Midbrain (tissue), 1 donor: ENCODE data around the gene XDH.

Experiments
- DNase-seq: peaks from one replicate; lab custom pipeline; 2025; lab: John Stamatoyannopoulos, UW

XDH gene

DNA sequence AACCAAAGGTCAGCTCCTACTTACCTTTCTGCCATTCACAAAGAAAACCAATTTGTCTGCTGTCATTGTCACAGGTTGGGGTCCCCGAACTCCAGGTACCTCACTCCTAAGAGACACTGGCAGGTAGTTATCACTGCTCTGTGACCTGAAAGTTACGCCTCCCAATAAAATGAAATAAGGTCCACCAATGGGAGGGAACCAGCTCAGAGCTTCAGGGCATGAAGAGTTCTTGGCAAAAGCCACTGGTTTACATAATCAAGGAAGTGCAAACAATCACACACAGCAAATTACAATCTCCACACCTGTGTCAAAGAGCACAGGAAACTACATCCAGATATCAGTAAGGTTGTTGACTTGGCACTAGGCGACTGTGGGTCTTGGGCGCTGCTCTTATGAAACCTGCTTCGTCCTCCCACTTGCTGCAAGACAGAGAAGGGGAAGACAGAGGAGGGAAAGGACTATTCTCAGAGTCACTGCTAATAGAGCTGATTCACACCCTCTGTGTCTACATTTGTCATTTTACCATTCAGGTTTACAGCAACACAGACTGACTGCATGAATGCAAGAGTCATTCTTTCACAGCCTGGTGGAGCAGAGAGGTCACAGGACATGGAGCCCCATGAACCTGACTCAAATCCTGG is at the start of gene XDH:
TSS of gene XDH (minus strand) at position 142 of the 641 bp plus-strand sequence. CDS start at position 66, 76 bp downstream.
- DNase-seq, result no peak

DNA sequence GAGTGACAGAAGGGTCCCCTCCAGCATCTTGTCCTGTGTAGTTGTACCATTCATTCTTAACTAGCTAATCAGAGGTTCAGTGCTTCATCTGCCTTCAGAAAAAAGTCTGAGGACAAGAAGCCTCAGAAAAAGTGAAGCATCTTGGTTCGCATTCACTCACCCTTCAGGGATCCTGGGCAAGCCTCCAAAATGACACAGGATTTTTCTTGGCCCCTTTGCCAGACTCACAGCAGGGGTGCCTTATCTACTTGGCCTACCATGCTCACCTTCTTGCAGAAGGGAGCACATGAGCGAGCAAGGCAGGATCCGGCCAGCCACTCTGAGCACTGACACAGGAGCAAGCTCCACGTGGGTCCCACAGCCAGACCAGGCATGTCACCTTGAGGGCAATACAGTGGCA is 43.1 kb upstream of the XDH start:
- DNase-seq, result no peak

DNA sequence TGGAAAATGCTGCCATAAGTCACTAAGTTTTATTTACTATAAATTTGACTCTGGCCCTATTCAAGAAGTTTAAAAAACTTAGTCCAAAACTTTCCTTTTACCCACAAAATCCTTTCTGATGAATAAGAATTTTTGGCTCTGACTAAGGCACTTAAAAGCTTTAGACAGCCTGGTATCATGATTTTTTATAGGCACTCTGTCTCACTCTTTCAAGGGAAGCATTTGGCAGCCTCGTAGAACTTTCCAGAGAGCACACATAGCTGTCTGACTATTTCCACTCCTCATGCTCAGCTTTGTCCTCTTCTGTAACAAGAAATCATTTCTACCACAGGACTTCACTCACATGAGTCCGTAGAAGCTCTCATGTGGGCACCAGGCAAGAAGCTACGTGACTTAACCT is 32.3 kb upstream of the XDH start:
- DNase-seq, result no peak

DNA sequence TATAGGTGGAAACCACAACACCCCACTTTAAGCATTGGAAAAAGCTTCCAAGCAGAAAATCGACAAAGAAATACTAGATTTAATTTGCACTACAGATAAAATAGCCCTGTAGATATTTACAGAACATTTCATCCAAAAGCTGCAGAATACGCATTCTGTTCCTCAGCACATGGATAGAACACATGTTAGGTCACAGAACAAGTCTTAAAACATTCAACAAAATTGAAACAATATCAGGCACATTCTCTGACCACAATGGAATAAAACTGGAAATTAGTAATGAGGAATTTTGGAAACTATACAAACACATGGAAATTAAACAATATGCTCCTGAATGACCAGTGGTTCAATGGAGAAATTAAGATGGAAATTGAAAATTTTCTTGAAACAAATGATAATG is 27.8 kb upstream of the XDH start:
- no peak for DNase-seq

DNA sequence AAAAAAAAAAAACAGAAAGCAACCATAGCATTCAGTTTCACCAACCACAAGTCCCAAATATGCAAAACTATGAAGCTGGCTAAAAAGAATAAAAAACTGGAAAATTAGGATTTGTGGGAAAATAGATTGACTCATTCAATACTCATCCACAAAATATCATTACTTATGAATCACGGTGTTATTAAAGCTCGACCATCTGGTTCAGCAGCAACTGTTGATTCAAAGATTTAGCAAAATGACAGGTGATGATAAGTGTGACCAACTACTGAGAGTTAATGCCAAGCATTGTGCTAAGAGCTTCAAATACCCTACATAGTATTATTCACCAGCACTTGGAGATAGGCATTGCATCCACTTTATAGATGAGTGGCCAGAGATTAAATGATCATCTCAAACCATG is 26.2 kb upstream of the XDH start:
- no peak for DNase-seq

DNA sequence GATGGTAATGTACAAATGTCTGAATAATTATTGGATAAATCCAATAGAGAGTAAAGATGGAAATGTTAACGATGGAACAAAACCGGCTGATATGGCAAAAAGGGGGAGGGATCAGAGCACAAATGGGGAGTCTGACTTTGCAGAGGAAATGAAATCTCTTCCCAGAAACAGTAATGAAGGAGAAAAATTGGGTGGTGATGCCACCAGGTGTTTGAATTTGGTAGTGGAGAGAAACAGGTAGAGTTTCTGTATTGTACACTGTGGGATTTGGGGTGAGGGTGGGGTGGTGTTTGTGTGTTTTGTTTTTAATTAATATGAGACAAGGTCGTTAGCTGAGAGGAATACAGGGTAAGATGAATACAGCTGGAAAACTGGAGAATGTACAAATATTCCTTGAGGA is 20.4 kb upstream of the XDH start:
- DNase-seq, result no peak

DNA sequence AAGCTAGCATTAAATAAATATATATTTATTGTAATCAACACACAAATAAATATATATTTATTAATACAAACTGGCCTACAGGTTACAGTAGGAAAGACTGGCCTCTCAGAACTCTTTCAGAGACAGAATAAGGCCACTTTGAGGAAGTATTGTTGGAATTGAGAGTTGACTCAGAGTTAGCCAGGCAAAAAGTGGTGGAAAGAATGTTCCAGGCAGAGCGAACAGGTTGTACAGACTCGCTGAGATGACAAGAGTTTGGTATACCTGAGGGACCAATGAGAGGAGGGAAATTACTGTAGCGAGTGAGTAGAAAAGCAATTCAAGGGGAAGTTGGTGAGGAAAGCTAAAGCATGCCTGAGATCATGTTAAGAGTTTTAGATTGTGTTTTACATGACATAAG is 19.0 kb upstream of the XDH start:
- no peak for DNase-seq

DNA sequence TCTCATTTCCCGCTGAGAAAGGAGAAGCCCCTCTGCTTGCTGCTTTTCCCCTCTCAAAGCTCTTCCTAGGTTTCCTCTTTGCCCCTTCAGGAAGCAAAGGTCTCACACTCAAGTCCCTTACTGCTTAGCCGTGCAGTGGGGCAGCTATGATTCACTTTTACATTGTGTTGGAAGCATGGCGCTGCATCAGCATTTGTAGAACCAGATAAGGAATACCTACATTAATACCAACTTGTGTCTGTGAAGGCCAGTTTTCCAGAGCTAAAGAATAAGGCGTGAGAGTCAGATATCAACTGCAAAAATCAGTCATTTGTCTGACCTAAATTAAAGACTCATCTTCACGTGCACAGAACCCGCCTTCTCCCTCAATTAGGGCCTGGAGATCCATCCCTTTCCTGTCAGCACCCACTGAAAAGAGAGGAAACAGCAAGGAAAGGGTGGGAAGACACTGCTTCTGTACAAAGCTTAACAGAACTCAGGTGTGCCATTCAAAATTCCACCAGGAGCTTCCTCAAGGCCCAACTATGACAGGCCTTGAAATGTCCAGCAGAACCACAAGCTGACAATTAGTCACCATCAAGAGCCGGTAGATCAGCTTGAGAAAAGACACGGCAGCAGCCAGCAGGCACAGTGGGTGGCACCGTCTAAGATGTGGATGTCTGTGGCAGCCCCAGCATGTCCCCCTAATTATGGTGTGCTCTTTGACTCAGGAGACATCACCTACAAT is 16.1 kb upstream of the XDH start:
- DNase-seq, result no peak

DNA sequence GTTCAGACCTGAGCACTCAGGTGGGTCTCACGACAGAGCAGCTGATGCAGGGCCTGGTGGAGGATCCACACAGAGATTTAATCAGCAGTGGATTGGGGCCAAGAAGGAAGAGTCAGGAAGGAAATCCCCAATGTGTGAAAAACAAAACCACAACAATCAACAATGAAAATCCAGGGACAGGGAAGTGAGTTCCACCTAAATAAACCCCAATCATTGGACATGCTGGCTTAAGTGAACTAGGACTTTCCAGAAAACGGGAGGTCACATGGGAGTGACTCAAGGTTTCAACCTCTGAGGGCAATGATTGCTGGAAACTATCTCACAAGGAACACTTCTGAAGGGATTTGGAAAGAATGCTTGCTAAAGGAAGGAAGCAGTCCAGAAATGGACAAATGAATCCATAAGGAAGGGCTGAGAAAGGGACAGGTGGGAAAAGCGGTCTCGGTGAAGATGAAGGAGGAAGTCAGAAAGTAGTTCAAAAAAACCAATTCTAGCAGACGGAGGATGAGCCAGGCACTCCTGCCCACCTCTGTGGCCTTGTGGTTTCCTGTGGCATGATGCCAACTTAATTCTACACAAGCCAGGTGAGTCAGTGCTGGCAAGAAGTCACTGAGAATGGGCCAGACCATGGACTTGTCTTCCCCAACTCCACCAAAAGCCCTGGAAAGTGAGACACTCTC is 15.4 kb upstream of the XDH start:
- no peak for DNase-seq

DNA sequence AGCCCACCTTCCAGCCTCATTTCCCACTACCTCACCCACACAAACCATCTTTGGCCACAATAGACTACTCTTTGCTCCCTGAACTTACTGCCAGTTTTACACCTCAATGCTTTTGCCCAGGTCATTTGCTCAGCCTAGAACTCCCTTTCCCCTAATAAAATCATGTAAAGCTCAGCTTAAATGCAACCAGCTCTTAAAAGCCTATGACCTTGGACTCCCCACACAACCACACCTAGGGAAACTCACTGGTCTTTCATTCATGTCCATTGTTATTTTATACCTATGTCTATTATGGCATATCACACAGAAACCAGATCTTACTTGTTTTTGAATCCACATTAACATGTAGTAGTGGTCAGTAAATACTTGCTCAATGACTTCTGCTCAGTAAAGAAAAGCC is 14.5 kb upstream of the XDH start:
- DNase-seq, result no peak

DNA sequence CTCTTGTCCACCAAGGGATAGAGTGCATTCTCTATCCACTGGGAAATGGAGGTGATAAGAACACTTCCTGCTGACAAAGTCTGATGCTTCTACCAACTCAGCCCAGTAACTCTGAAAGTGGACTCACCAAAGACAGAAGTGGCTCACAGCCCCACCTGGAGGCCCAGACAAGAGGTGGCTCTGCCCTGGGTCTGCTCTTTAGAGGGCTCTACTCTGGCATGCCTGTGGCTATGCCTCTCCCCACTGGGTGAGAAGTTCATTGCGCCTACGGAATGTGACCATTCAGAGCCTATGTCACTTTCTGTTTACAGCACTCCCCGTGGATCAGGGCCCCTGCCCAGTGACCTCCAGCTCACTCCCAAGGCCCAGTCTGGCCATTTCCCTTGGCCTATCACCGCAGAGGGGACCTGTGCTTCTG is 13.5 kb upstream of the XDH start:
- no peak for DNase-seq

DNA sequence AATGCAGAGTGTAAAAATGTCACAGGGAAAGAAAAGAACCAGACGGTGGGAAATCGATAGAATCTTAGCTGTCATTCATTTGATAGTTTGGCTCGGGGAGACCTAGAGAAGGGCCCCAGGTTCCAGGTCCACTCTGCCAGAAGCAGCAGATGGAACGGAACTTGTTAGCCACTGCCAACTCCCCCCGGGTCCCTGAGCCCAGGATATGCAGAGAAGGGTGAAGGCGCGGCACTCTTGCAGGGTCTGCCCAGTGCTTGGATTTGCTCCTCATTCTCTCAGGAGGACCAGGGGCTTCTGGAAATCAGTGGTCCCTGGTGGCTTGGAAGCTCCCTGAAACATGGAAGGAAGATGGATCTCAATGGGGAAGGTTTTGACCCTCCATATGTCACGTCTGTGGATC is 11.6 kb upstream of the XDH start:
- DNase-seq, result no peak

DNA sequence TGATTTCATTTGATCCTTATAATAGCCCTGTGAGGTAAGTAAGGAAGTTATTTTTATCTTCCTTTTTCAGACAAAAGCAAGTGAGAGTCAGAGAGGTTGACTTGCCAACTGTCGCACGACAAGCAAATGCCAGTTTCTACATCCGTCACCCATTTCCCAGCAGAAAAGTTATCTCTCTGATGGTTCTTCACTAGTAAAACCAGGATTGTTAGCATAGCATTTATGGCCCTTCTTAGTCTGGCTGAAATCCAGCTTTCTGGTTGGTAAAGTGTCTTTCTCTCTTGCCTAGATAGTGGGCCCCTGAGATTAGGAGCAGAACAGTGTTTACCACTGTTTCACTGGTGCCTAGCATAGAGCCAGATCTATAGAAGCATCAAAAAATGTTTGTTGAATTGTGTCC is 7.1 kb upstream of the XDH start:
- no peak for DNase-seq

DNA sequence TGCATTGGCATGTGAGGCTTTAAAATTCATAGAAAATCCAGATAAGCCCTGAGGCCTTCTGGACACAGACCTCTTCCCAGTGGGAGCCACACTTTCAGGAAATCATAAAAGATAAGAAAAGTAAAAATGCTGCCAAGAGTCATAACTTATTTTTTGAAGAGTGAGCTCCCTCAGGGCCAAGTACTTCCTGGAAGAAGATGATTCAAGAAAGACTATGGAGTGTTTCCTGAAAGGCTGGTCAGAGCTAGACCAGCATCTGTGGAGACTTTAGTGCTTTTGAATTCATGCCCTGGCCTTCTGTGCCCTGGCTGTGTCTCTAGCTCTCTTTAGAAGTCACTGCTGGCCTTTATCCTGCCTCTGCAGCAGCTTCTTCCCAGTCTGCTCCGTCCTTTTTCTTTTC is 6.4 kb upstream of the XDH start:
- no peak for DNase-seq

DNA sequence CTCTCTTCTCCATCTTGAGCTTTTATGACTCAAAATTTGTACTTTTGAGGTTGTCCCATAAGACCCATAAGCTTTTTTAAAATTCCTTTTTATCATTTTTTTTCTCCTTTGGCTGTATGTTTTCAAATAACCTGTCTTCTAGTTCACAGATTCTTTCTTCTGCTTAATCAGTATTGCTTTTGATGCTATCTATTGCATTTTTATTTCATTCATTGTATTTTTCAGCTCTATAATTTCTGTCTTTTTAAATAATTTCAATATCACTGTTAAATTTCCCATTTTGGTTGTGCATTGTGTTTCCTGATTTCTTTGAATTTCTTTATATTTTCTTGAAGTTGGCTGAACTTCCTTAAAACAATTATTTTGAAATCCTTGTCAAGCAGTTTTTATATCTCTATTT is 4.8 kb upstream of the XDH start:
- DNase-seq, result no peak

DNA sequence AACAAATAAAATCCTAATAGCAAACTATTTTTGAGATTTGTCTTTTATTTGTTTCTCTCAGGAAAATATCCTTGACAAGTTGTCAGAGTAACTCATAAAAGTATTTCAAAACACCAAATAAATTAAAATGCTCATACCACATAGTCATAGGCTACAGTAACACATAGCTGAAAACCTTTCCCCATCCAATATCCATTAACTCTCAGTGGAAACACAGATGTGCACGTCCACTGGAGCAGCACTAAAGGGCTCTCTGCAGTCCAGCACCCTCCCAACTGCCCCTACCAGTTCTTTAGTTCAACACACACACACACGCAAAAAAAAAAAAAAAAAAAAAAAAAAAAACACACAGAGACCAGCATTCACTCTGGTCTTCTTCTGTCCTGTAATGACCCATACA is 879 bp upstream of the XDH start:
- DNase-seq, result no peak

DNA sequence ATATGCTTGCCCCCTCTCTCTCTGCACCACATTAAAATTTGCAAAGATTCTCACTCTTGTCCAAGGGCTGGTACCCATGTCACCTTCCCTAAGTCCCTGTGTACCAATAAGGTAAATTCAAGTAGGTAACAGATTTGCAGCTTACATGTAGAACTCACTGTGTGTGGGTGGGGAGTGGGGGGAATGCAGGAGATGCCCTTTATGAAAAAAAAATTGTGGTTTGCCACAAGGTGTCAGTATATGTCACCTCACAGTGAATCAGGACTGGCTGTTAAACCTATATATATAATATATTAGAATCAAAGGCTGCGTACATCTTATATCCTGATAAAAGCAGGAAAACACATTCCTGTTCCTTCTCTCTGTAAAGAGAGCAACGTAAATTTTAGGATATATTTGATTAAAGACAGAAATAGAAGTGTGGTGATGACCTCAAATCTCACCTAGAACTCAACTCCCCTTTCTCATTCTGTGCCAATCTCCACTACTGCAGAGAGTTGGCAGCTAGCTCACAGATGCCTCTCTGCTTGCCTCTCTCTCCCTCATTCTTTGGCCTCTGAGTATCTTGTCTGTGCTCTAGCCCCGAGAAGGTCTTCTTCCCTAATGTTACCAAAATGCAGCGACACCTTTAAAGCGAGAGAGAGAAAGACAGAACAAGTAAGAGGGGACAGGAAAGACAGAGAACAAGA is 536 bp downstream of the XDH start:
- no peak for DNase-seq

DNA sequence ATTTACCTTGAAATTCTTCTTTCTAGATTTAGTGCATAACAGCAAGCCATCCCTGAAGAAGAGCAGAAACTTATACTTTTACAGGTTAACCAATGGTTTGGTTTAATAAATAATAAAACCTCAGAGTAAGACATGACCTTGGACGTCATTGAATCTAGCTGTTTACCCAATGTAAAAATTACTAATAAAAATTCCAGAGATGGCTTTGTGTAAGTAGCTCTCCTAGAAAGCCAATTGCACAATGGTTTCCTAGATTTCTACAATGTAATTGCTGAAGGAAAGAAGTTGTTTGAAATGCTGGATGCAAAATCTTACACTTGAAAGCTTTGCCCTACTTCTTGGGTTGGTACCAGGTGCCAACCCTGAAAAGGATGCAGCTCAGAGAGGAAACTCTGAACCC is 1.5 kb downstream of the XDH start:
- no peak for DNase-seq

DNA sequence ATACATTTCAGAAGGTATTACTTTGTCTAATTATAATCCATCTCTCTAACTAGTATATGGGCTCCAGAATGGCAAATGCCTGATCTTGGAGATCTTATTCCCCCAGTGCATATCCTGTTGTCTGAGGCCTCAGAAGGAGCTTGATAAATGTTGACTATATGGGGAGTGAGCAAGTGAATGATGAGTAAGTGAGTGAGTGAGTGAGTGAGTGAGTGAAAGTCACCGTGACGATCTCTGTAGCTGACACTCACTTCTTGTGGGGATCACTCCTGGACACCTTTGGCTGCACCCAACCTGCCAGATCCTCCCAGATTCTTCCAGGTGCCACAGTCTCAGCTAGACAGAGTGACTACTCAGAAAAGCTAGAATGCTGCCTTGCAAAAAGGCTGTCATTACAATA is 2.8 kb downstream of the XDH start:
- no peak for DNase-seq

DNA sequence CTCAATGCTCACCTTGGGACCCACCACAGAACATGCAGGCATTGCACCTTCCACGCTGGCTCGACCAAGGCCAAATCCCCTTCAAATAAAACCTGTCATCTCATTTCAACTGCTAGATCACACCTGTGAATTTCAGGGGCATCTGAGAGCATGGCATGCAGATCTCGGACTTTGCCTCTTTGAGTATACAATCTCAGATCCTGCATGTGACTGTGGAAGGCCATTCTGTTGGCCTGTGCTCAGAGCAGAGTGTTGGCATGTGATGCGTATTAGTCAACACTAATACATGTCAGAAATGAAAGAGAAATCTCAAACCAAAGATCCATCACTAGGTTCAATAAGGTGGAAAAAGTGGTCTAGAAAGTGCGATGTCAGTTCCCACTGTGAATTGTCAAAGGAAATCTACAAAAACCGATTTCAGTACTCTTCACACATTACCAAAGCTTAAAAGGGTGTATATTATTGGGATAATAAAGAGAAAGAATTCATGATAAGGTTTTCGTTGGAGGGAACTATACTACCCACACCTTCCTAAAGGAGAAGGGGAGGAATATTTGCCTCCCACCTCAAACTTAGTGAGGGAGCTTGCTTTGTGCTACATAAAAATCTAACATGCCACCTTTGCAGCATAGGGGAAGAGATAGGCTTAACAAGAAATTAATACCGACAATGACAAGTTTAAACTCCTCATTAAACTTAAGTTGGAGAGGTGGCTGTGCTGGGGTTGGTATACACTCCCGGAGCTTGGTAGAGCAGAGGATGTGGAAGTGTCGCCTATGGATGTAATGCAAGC is 7.8 kb downstream of the XDH start:
- no peak for DNase-seq

DNA sequence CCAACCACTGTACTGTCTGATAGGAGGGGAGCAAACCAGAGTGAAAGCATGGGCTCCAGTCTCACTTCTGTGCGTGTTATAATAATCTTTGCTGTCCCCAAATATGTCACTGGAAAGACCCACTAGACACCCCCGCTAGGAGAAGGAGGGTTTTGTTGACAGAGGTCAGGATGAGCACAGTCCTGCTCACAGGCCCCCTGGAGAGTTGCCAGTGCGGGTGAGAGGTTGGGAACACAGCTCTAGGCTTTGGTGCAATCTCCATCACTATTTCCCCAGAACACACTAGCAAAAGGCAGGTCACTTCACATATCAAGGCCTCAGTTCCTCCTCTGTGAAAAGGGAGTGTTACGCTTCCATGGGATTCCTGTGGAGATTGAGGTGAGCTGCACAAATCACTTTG is 9.7 kb downstream of the XDH start:
- DNase-seq, result no peak

DNA sequence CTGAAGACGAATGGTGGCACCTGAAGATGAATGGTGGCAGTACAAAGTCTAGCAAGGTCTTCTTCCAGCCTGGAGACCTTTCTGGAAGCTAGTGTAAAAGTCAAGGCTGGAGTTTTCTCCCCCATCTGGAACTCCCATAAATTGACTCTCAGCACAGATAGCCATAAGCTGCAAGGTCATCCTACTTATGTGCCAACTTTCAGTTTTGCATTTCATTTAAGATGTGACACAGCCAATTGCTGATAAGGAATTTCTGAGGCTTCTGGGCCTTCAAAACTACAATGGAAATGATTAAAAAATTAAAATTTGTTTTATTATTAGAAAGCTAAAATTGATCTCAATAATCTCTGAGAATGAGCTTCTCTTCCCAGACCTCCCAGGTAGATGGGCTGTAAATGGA is 10.2 kb downstream of the XDH start:
- no peak for DNase-seq
